ENCODE measurements around the gene IKBIP.
A peak's percentile ranks its signal among the peaks of the same experiment; 100 is the strongest.
"Not testable (repeated sequence)": the region's sequence is repeated elsewhere in the genome, so short reads cannot be mapped to it uniquely, and the experiment has no call there.

IKBIP gene, protein sequence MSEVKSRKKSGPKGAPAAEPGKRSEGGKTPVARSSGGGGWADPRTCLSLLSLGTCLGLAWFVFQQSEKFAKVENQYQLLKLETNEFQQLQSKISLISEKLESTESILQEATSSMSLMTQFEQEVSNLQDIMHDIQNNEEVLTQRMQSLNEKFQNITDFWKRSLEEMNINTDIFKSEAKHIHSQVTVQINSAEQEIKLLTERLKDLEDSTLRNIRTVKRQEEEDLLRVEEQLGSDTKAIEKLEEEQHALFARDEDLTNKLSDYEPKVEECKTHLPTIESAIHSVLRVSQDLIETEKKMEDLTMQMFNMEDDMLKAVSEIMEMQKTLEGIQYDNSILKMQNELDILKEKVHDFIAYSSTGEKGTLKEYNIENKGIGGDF

DNA sequence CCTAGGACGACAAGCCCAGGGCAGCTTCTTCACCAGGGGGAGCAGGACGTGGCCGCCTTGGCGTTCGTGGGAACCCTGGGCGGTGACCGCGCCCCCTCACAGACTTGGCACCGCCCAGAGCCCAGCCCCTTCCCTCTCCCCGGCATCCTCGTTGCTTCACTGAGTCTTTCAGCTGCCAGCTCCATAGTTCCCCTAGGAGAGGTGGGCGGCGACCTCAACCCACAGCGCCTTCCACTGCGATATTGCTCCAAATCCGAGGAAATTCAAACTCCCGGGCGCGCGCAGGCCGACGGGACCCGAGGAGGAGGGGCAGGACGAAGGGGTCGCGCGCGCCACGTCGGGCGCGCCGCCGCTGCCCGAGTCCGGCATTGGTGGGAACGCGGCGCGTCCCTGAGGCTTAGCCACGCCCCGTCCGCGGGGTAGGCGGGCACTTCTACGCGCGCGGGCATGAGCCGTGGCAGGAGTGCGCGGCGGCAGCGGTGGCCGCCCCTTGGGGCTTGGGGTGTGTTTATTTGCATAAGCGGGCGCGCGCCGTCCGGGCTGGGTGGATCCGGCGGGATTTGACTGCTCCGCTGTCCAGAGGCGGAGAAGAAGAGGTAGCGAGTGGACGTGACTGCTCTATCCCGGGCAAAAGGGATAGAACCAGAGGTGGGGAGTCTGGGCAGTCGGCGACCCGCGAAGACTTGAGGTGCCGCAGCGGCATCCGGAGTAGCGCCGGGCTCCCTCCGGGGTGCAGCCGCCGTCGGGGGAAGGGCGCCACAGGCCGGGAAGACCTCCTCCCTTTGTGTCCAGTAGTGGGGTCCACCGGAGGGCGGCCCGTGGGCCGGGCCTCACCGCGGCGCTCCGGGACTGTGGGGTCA, at the start of gene IKBIP, which contains the start of gene APAF1:
Gene IKBIP, minus strand, starts transcription at position 77 of the 860 bp plus-strand sequence. CDS start 87 bp downstream, outside the sequence.
Gene APAF1, plus strand, starts transcription at position 579 of the 860 bp plus-strand sequence. CDS start 3,070 bp downstream, outside the sequence.
- peak; percentile 96 for DNase-seq (ENCODE audit: low spot score)

DNA sequence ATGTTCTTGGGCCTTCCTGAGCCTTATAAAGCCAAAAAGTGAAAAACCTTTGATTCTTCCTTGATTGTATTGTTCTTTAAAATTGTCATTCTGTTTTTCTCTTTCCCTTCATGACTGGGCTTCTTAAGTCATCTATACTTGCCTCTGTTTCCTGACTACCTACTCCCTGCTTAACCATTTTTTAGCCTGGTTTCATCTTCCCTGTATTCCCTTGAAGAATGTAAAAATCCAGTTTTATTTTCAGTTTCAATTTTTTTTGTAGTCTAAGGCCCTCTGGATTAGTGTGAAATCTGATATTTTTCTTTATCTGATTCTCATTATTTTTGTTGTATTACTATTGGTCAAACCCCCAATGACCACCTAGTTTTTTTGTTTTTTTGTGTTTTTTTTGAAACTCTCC, 46.8 kb upstream of the IKBIP start:
- DNase-seq (ENCODE audit: low spot score) = no peak

DNA sequence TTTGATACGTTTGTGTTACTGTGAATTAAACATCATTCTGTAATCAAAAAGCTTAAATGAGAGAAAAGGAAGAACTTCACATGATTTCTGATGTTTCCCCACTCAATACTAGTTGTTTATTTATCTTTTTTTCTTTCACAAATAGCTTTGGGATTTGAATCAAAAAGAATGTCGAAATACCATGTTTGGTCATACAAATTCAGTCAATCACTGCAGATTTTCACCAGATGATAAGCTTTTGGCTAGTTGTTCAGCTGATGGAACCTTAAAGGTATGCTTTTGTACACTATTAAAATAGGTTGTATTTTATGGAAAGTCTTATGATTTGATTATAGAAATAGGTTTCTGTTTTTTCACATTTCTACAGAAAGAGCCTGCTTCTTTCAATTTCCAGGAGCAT, 42.0 kb upstream of the IKBIP start:
- DNase-seq (ENCODE audit: low spot score) = no peak

DNA sequence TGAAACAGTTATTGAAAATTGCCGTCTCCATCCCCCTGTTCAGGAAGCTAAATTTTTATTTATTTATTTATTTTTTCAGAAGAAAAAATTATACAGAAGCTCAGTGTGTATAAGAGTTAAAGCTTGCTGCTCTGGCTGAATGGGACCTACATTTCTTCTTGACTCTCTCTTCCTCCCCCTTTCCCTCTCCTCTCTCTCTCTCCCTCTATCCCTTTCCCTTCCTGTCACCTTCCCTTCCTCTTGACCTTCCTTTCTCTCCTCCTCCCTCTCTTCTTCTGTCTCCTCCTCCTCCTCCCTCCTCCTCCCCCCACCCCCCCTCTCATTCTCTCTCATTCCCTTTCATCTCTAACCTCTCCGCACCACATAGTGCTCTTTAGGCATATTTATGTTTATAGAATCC, 39.6 kb upstream of the IKBIP start:
- no peak for DNase-seq (ENCODE audit: low spot score)

DNA sequence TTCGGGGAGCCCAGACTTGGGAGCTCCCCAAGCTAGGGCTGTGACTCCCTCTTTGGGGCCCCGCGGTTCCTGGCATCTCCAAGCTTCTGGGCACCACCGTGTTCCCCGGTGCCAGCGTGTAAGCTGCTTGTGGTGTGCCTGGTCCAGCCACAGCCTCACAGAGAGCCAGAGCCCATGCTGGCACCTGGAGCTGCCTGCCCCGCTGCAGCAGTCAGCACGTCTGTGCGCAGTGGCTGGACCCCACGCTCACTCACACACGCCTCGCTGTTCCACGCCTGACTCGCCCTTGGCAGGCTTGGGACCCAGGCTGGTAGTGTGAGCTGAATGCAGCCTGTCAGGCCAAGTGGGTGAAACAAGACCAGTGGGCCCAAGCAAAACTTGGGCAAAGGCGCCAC, 35.0 kb upstream of the IKBIP start:
- no peak for DNase-seq (ENCODE audit: low spot score)

DNA sequence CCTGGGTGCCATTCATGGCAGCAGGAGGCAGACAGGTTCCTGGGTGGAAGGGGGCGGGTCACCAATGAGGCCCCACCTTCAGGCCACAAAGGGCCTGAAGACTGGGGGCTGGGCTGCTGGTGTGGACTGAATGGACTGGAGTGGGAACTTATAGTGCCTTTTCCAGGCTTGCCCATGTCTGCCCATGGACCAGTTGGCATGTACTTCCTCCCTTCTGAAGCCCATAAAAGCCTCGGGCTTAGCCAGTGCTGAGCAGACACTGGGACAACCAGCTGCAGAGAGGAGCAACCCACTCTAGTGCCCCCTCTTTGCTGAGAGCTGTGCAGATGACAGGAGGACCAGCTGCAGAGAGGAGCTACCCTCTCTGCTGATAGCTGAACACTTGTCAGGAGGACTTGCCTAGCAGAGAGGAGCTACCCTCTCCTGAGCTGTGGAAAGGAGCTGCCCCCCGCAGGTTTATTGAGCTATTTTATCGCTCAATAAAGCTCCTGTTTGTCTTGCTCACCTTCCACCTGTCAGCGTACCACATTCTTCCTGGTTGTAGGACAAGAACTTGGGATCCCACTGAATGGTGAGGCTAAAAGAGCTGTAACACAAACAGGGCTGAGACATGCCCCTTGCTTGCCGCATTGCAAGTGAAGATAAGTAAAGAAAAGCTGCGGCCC, 34.5 kb upstream of the IKBIP start:
- DNase-seq (ENCODE audit: low spot score) = no peak

DNA sequence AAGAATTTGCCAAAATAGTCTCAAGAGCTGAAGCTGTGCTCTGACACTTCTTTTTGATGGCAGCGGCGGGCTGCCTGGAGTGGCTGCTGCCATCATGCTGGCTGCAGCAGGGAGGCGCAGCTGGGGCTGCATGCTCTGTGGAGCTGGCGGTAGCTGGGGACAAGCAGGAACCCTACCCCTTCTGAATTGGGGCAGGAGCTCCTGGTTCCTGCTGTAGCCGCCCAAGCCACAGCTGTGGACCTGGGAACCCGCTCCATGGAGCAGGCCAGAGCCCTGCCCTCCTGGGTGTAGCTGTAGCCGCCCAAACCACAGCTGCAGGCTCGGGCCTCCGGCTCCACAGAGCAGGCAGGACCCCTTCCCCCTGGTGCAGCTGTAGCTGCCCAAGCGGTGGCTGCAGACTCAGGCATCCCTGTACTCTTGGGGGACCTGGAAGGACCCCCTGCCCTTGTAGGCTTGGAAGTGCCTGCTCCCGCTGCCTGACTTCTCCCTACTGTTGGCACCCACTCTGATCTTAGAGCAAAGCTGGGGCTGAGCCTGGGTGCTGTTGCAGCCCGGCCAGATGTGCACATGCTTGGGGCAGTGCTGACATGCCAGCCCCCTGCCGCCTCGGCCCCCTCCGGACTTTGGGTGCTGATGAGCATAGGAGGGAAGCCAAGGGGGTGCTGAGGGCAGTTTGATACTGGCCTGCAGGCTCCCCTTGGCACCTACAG, 33.8 kb upstream of the IKBIP start:
- no peak for DNase-seq (ENCODE audit: low spot score)

DNA sequence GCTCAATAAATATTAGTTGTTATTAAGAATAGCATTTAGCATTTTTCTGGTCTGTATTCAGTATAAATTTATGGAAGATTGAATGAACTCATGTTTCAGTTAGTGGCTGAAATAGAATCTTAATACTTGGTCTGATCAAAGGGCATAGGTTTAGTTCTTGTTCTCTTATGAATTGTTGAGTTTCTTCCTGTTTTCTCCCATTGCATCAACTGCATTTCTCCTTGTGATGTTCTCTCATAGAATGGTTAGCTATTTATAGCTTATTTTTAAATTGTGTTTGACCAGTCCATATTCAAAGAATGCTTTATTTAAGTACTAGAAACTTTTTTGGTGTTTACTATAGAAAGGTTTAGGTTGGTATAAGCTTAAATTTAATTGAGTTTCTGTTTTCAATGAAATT, 30.3 kb upstream of the IKBIP start:
- DNase-seq (ENCODE audit: low spot score) = no peak

DNA sequence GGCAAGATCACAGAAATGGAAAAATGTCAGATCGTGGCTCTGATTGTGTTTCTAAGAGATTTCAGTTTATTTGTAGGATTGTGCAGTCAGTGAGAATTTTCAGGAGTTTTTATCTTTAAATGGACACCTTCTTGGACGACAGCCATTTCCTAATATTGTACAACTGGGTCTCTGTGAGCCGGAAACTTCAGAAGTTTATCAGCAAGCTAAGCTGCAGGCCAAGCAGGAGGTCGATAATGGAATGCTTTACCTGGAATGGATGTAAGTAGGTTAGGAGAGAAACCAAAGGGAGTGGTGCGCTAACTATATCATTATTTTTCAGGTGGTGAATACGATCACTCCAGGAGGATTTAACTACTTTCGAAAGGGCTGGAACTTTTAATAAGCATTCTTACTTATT, 26.9 kb upstream of the IKBIP start:
- DNase-seq (ENCODE audit: low spot score) = no peak

DNA sequence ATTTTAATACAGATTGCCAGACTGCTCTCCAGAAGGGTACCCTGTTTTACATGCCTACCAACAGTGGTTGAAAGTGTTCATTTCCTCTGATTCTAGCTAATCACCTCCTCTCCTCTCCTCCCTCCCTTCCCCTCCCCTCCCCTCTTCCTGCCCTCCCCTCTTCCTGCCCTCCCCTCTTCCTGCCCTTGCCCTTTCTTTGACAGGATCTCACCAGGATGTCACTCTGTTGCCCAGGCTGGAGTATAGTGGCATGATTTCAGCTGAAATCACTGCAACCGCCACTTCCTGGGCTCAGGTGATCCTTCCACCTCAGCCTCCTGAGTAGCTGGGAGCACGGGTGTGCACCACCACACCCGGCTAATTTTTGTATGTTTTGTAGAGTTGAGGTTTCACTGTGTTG, 25.2 kb upstream of the IKBIP start:
- DNase-seq (ENCODE audit: low spot score) = no peak

DNA sequence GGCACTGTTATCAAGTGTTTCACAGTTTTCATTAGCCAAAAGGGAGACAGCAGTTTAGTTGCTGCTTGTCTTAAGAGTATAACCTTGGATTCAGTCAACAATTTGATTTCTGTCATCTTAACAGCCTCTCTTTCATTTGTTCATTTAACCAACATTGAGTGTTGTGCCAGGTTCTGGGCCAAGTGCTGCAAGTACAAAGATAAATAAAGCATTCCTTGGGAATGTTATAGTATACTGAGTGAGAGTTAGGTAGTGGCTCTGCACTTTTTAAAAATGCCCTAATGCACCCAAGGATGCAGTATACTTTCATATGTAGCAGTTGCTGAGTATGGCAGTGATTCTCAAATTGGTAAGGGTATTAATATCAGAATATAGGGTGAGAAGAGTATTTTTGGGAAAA, 15.9 kb upstream of the IKBIP start:
- DNase-seq (ENCODE audit: low spot score) = no peak

DNA sequence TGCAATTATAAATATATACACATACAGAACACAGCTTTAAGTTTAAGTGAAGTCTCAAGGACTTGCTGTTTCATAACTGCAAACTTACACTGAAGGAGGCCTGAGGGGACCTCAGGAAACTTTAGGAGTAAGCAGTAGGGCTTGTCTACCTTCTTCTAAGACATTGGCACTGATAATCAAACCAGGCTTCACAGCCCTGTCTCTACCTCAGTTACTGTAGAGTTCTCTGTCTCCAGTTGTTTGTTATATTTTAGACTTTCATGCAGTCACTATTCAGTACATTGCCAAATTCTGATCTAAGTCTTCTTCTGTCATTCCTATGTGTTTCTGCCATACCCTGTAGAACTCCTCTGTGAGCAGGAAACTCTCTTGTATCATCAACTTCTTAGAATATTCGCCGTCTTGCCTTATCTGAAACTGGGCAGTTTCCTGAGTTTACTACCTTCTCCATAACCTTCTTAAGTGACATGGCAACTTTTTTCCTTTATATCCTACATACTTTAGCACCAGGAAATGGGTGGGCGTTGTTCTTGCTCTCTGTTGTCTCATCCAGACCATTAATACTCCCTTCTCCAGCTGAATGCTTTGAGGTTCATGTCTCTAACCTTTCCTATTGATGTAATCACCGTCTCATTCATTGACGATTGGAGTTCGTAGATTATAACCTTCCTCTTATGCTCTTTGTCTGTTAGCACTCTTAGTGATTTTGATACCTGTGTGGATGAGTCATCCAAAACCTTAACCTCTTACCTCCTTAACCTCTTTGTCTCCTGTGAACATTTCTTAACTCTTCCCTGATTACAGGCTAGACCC, 11.9 kb upstream of the IKBIP start:
- DNase-seq (ENCODE audit: low spot score) = no peak

DNA sequence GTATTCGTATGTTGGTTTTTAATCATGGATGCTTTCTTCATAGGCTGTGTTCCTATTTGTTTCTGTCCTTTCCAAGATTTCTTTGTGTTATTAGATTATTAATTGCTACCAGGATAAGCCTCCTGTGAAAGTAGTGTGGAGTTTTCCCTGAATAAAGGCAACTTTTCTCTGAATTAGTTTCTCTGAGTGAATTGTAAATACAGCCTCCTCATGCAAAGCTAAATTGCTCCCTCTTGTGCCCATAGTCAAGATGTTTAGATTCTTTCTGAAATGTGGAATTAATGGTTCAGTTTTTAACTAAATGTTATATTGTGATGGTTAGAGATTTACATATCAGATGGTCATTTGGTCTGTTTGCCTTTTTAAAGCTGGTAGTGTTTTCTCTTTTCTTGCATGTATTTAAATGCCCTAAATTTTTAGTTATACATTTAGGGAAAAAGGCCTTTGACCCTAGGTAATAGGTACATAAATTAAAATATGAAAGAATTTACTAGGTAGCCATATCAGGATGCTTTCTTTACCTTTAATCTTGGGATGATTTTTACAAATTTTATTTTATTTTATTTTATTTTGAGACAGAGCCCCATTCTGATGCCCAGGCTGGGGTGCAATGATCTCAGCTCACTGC, 9.4 kb upstream of the IKBIP start:
- peak; percentile 35 for DNase-seq (ENCODE audit: low spot score)

DNA sequence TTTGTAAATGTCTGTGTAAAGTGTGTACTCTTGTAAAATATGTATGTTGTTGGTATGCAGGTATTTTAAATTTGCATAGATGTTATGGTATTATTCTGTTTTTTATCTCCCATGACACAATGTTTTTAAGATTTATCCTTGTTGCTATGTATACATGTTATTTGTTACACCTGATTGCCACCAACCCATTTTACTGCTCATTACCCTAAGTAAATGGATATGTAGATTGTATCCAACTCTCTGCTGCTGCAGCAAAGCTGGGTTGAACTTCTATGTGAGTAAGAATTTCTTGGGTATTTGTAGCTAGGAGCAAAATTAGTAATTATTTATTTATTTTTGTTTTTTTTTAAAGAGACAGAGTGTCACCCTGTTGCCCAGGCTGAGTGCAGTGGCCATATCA, 6.7 kb upstream of the IKBIP start:
- DNase-seq (ENCODE audit: low spot score) = no peak

DNA sequence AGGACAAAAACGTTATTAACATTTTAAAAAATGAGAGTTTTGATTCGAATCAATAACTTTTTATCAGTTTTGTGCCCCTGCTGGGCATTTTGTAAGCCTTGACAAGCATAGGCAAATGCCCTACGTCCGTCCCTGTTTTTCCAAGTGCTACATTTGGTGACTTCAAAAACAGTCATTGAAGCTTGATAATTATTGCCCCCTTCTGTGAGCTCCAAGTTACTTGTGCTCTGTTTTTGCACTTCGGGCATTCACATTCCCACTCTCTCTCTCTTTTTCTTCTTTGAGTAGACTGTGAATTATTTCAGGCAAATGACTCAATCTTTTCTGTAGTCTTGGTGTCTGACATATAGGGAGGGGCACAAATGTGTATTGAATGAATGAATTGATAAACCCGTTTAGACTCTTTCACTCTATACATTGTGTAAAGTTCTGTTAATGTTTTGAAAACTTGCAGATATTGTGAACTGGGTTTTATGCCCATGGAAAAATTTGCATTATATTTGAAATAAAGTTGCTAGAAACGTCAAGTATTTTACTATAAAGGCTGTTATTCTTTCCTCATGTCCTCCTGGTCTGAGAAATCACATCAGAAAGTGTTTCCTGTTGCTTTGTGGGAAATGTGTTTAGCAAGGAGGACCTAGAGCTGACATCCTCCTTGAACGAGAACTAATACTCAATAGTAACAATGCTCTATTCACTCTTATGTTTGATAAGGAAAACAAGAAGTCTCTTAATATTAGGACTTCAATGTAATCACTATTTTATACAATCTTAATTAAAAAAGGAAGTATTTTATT, 1.9 kb upstream of the IKBIP start:
- DNase-seq (ENCODE audit: low spot score) = peak; percentile 1

DNA sequence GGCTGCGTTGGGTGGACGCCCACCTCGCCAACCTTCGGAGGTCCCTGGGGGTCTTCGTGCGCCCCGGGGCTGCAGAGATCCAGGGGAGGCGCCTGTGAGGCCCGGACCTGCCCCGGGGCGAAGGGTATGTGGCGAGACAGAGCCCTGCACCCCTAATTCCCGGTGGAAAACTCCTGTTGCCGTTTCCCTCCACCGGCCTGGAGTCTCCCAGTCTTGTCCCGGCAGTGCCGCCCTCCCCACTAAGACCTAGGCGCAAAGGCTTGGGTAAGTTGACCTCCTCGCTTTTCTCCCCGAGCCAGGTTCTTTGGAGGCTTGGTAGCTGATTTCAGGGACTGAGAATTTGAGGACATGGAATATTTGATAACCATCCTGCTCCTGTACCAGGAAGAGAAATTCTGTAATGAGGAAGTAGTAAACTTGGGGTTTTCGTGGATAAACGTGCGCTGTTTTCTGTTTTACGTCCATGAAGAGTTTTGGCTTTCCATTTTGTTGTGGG, 1.0 kb upstream of the IKBIP start:
- peak; percentile 22 for DNase-seq (ENCODE audit: low spot score)

DNA sequence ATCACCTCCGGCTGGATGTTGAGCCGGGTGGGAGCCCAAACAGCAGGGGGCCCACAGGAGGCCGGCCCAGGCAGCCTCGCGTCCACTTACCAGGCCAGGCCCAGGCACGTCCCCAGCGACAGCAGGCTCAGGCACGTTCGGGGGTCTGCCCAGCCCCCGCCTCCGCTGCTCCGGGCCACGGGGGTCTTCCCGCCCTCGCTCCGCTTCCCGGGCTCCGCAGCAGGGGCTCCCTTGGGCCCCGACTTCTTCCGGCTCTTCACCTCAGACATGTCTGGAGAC, 216 bp downstream of the IKBIP start:
- DNase-seq (ENCODE audit: low spot score) = no peak

DNA sequence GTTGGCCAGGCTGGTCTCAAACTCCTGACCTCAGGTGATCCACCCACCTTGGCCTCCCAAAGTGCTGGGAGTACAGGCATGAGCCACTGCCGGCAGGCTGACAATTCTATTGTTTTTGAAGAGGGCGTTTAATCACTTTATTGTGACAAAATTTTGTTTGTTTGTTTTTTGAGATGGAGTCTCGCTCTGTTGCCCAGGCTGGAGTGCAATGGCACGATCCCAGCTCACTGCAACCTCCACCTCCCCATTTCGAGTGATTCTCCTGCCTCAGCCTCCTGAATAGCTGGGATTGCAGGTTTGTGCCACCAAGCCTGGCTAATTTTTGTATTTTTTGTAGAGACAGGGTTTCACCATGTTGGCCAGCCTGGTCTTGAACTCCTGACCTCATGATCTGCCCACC, 1.8 kb downstream of the IKBIP start:
- not testable (repeated sequence) for DNase-seq (ENCODE audit: low spot score)

DNA sequence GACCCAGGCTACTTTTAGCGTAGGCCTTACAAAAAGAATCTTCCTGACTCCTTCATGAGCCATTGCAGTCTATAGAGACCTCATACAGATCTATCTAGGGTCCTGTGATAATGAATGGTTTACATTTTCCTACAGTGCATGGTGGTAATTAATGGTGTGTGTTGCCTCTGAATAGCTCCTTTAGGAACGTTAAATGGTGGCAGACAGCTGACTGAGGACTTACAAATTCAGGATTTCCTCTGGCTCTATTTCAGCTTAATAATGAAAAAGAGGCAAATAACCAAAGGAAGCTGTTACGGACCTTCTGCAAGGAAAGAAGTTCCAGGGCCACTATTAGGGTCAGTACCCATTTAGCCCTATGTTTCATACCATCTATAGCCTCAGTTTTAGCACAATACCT, 5.1 kb downstream of the IKBIP start:
- no peak for DNase-seq (ENCODE audit: low spot score)

DNA sequence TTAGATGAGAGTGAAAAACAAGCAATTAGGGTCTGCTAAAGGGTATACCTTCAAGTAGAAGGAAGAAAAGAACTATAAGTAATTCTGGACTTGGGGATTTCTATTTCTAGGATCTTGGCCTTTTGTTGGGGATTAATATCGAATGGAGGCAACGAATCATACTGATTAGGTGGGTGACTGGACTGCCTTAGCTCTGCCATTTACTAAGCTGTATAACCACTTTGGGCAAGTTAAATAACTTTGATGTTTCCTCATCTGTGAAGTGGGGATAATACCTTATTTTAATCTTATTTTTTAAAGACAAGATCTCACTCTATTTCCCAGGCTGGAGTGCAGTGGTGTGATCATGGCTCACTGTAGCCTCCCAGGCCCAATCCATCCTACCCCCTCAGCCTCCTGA, 6.6 kb downstream of the IKBIP start:
- DNase-seq (ENCODE audit: low spot score) = no peak

Data from putamen (tissue), 1 donor.